Measurements from ENCODE around the gene ATRNL1. TPM values are rescaled to one million over a fixed set of nuclear protein-coding genes. Genes with fewer than 3 reads are reported as not detected.

ATRNL1 gene
- total RNA-seq, 4 donors from 2014 or later = 137 to 431 (median 202) TPM

- intact Hi-C loops (cut with DNase I; ENCODE audit: low total_unique reads) = no loop called here
- Histone ChIP-seq H3K4me1 (no peaks in the 10 kb centered on the region), H3K9me3 (no peaks in the 10 kb centered on the region), H3K27ac (no peak overlapping the region), H3K27me3 (no peaks in the 10 kb centered on the region), H3K36me3 (no peaks in the 10 kb centered on the region), H3K4me3 (no peak overlapping the region)
- DNase-seq = no peak
- no peak for TF ChIP-seq CTCF (IDR thresholded peaks at IDR 0.05)
- no peak for TF ChIP-seq POLR2A (IDR thresholded peaks at IDR 0.05)
Measured at GRCh38 chr10:115861864-115862263, 768.7 kb downstream of the ATRNL1 start.

GRCh38 chr10:115866174-115866573, 773.0 kb downstream of the ATRNL1 start:
- Histone ChIP-seq H3K27ac (no peak overlapping the region), H3K4me1 (no peaks in the 10 kb centered on the region), H3K4me3 (no peak overlapping the region), H3K36me3 (no peaks in the 10 kb centered on the region), H3K9me3 (no peaks in the 10 kb centered on the region), H3K27me3 (no peaks in the 10 kb centered on the region)
- intact Hi-C loops (cut with DNase I; ENCODE audit: low total_unique reads) = no loop called here
- TF ChIP-seq POLR2A (IDR thresholded peaks at IDR 0.05) (no peak), CTCF (IDR thresholded peaks at IDR 0.05) (no peak)
- DNase-seq = no peak

GRCh38 chr10:115866691-115867090, 773.5 kb downstream of the ATRNL1 start:
- TF ChIP-seq POLR2A (IDR thresholded peaks at IDR 0.05) (no peak), CTCF (IDR thresholded peaks at IDR 0.05) (no peak)
- Histone ChIP-seq H3K4me3 (no peak overlapping the region), H3K4me1 (no peaks in the 10 kb centered on the region), H3K36me3 (no peaks in the 10 kb centered on the region), H3K9me3 (no peaks in the 10 kb centered on the region), H3K27ac (no peak overlapping the region), H3K27me3 (no peaks in the 10 kb centered on the region)
- intact Hi-C loops (cut with DNase I; ENCODE audit: low total_unique reads) = no loop called here
- no peak for DNase-seq

GRCh38 chr10:115867305-115867704, 774.1 kb downstream of the ATRNL1 start:
- Histone ChIP-seq H3K27ac (no peak overlapping the region), H3K36me3 (no peaks in the 10 kb centered on the region), H3K27me3 (no peaks in the 10 kb centered on the region), H3K4me3 (no peak overlapping the region), H3K9me3 (no peaks in the 10 kb centered on the region), H3K4me1 (no peaks in the 10 kb centered on the region)
- DNase-seq = no peak
- intact Hi-C loops (cut with DNase I; ENCODE audit: low total_unique reads) = no loop called here
- TF ChIP-seq POLR2A (IDR thresholded peaks at IDR 0.05) = no peak

- Histone ChIP-seq H3K27me3 (no peaks in the 10 kb centered on the region), H3K4me1 (no peaks in the 10 kb centered on the region), H3K36me3 (no peaks in the 10 kb centered on the region), H3K27ac (no peak overlapping the region), H3K9me3 (no peaks in the 10 kb centered on the region), H3K4me3 (no peak overlapping the region)
- TF ChIP-seq POLR2A (IDR thresholded peaks at IDR 0.05) (no peak), CTCF (IDR thresholded peaks at IDR 0.05) (no peak)
- intact Hi-C loops (cut with DNase I; ENCODE audit: low total_unique reads) = no loop called here
- no peak for DNase-seq
Measured at GRCh38 chr10:115871855-115872254, 778.7 kb downstream of the ATRNL1 start.

- DNase-seq = no peak
- no peaks in the 10 kb centered on the region for H3K36me3 ChIP-seq
- no peaks in the 10 kb centered on the region for H3K9me3 ChIP-seq
- intact Hi-C loops (cut with DNase I; ENCODE audit: low total_unique reads) = no loop called here
- TF ChIP-seq POLR2A (IDR thresholded peaks at IDR 0.05) (no peak), CTCF (IDR thresholded peaks at IDR 0.05) (no peak)
- no peaks in the 10 kb centered on the region for H3K4me1 ChIP-seq
- H3K27ac ChIP-seq = no peak overlapping the region
- H3K27me3 ChIP-seq = no peaks in the 10 kb centered on the region
- H3K4me3 ChIP-seq = no peak overlapping the region
Measured at GRCh38 chr10:115875172-115875571, 782.0 kb downstream of the ATRNL1 start.
